ENCODE results near the gene CXCL10.
A peak's percentile ranks its signal among the peaks of the same experiment; 100 is the strongest.
"Not testable (repeated sequence)": the region's sequence is repeated elsewhere in the genome, so short reads cannot be mapped to it uniquely, and the experiment has no call there.

CXCL10 gene

GRCh38 chr4:76028350-76028765 lies 5.1 kb upstream of the CXCL10 start:
- DNase-seq (ENCODE audit: low spot score): peak; percentile 39

GRCh38 chr4:76024065-76024464 lies 768 bp upstream of the CXCL10 start:
- DNase-seq (ENCODE audit: low spot score): no peak

- DNase-seq (ENCODE audit: low spot score): no peak
These were observed 620 bp downstream of the CXCL10 start for GRCh38 chr4:76022677-76023076.

GRCh38 chr4:76022031-76022430 lies 1.3 kb downstream of the CXCL10 start:
- no peak for DNase-seq (ENCODE audit: low spot score)

GRCh38 chr4:76017056-76017686 lies 6.1 kb downstream of the CXCL10 start:
- no peak for DNase-seq (ENCODE audit: low spot score)

- no peak for DNase-seq (ENCODE audit: low spot score)
These were observed 6.9 kb downstream of the CXCL10 start for GRCh38 chr4:76016393-76016792.

- DNase-seq (ENCODE audit: low spot score): no peak
These were observed 9.8 kb downstream of the CXCL10 start for GRCh38 chr4:76013540-76013939.

- no peak for DNase-seq (ENCODE audit: low spot score)
These were observed 10.9 kb downstream of the CXCL10 start for GRCh38 chr4:76012388-76012801.

GRCh38 chr4:76011700-76012387 lies 11.5 kb downstream of the CXCL10 start:
- DNase-seq (ENCODE audit: low spot score): peak; percentile 43

- no peak for DNase-seq (ENCODE audit: low spot score)
These were observed 12.2 kb downstream of the CXCL10 start for GRCh38 chr4:76011018-76011670.

GRCh38 chr4:76010576-76010975 lies 12.7 kb downstream of the CXCL10 start:
- DNase-seq (ENCODE audit: low spot score): no peak

- DNase-seq (ENCODE audit: low spot score): no peak
These were observed 14.0 kb downstream of the CXCL10 start for GRCh38 chr4:76009311-76009710.

- no peak for DNase-seq (ENCODE audit: low spot score)
These were observed 16.0 kb downstream of the CXCL10 start, which contains the start of gene CXCL9 for GRCh38 chr4:76007089-76007862. Gene CXCL9, minus strand, starts transcription at chr4:76007509. Its CDS starts 60 bp downstream, at chr4:76007449.

- no peak for DNase-seq (ENCODE audit: low spot score)
These were observed 19.7 kb downstream of the CXCL10 start for GRCh38 chr4:76003620-76004019.

GRCh38 chr4:76003035-76003434 lies 20.3 kb downstream of the CXCL10 start:
- no peak for DNase-seq (ENCODE audit: low spot score)

- DNase-seq (ENCODE audit: low spot score): no peak
These were observed 21.1 kb downstream of the CXCL10 start for GRCh38 chr4:76002176-76002575.

GRCh38 chr4:76001700-76002099 lies 21.6 kb downstream of the CXCL10 start:
- no peak for DNase-seq (ENCODE audit: low spot score)

GRCh38 chr4:76000279-76000678 lies 23.0 kb downstream of the CXCL10 start:
- DNase-seq (ENCODE audit: low spot score): no peak

- DNase-seq (ENCODE audit: low spot score): not testable (repeated sequence)
These were observed 24.7 kb downstream of the CXCL10 start for GRCh38 chr4:75998525-75999147.

- no peak for DNase-seq (ENCODE audit: low spot score)
These were observed 25.4 kb downstream of the CXCL10 start for GRCh38 chr4:75997946-75998345.

GRCh38 chr4:75997081-75997480 lies 26.2 kb downstream of the CXCL10 start:
- DNase-seq (ENCODE audit: low spot score): no peak

- peak; percentile 76 for DNase-seq (ENCODE audit: low spot score)
These were observed 27.6 kb downstream of the CXCL10 start for GRCh38 chr4:75995727-75996126.

Measured in pons (tissue), 1 donor.